Effector CD8-positive, alpha-beta T cell (primary cell): ENCODE data around the gene BCL6B.
"Not testable (repeated sequence)": the region's sequence is repeated elsewhere in the genome, so short reads cannot be mapped to it uniquely, and the experiment has no call there.

Source experiments
- DNase-seq: peaks from one replicate; lab custom pipeline; 2025; lab: John Stamatoyannopoulos, UW

Gene BCL6B

DNA sequence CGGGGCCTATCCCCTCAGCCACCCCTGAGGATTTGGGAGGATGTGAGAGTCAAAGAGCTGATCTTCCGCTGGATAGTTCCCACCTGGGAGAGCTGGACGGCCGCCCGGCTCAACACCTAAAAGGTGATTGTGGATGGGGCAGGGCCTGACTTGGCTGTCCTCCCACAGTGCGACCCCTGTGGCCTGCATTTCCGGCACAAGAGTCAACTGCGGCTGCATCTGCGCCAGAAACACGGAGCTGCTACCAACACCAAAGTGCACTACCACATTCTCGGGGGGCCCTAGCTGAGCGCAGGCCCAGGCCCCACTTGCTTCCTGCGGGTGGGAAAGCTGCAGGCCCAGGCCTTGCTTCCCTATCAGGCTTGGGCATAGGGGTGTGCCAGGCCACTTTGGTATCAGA is 4.5 kb downstream of the BCL6B start:
- no peak for DNase-seq

DNA sequence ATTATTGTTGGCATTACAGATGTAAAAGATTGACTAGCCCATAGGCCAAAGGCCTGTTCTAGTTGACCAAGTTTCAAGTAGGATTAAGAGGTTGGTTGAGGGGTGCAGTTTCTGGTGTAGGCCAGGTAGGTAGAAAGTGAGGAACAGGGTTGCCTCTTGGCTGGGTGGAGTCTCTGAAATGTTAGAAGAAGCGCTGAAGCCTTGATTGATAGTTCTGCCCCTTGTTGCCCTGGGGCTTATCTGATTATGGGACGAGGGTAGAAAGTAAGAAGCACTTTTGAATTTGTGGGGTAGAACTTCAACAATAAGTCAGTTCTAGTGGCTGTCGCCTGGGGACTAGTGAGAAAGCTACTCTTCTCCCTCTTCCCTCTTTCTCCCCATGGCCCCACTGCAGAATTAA is 6.2 kb downstream of the BCL6B start:
- no peak for DNase-seq

DNA sequence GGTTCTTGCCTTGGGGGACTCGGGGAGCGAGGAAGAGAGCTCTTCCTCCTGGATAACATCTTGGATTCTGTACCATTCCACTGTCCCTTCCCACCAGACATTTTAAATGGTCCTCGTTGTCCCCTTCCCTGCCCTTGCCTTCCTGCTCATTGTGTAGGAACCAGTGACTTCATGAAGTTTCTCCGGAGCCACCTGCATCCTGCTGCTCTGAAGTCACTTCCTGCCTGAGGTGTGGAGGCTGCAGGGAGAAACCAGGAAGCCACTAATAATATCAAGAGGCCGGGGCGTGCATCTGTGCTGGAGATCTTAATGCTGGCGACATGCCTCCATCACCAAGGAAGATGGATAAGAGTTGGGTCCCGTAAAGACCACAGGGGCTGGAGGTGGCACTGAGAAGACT is 6.8 kb downstream of the BCL6B start:
- DNase-seq: peak; percentile 11

DNA sequence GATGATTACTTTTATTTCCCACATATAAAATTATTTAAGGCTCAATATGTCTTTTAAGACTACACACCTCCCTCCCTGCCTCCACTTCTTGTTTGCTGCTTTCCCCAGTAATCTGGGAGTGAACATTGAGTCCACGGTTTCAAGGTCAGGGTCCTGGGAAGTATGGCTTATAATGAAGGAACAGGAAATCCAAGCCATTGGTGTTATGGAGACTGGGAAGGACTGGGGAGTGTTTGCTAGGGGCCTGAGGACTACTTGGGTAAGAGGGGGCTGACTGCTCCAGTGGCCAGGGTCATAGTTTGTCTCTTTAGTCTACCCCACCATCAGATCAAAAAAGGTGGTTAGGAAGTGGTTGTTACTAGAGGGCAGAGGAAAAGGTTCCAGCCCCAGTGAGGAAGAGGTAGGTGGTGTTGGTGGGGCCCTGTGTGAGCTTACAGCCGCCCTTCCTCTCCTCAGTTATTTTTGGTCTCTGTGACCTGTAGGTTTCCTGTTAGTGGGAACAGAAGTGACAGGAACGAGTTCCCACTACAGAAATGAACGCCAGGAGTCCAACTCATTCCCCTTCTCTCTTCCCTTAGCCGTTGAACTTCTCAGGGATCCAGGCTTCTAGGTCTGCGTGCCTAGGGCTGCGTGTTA is 12.2 kb downstream of the BCL6B start:
- DNase-seq: no peak

DNA sequence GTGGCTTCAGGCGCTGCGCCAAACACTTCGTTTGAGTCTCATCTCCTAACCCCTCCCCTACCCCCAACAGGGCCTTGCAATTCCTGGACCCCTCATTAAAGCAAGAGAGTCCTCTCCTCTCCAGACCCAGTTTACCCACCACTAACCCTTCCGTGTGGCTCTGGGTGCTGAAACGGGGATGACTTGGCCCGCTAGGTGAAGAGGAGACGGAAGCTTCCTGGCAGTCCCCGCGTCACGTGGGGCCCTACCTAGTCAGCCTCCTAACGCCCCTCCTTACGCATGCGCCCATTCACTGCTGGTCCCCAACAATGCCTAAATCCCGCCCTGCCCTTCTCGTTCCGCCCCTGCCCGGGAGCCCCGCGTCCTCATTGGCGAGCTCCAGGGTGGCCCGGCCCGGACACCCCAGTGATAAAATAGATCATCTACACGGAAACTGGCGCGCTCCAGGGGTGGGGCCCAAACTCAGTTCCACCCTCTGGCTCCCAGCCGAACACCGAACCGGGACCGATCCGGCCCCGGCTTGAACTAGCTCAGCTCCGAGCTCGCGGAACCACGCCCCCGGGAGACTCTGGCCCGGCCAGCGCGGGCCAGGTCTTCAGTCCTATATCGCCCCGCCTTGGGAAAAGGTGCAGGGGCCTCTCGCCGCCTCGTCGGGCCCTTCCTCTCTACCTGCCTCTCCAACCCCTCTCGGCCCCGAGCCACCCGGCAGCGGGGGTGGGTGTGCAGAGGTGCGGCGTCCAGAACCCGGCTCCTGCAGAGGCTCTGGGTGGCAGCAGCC is 12.9 kb downstream of the BCL6B start, which contains the start of gene SLC16A13:
Gene SLC16A13, plus strand, starts transcription at position 425 of the 778 bp plus-strand sequence. CDS start 368 bp downstream, outside the sequence.
- DNase-seq: peak; percentile 97

DNA sequence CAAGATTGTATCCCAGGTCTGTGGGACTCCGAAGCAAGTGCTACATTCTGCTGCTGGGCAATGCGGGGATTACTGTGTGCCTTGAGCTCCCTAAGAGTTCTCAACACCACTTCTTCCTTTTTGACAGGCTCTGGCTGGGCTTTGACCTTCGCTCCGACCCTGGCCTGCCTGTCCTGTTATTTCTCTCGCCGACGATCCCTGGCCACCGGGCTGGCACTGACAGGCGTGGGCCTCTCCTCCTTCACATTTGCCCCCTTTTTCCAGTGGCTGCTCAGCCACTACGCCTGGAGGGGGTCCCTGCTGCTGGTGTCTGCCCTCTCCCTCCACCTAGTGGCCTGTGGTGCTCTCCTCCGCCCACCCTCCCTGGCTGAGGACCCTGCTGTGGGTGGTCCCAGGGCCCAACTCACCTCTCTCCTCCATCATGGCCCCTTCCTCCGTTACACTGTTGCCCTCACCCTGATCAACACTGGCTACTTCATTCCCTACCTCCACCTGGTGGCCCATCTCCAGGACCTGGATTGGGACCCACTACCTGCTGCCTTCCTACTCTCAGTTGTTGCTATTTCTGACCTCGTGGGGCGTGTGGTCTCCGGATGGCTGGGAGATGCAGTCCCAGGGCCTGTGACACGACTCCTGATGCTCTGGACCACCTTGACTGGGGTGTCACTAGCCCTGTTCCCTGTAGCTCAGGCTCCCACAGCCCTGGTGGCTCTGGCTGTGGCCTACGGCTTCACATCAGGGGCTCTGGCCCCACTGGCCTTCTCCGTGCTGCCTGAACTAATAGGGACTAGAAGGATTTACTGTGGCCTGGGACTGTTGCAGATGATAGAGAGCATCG is 15.4 kb downstream of the BCL6B start:
- DNase-seq: no peak

DNA sequence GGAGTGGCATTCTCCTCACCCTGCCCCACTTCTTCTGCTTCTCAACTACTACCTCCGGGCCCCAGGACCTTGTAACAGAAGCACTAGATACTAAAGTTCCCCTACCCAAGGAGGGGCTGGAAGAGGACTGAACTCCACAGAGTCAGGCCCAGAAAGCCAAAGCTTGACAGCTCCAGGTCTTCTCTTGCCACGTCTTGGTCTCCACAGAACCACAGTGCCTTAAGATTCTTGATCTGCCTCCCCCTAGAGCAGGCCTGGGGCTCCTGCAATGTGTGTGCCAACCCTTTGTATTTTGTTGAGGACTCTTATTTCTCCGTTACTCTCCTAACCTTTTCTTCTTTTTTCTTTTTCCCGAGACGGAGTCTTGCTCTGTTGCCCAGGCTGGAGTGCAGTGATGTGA is 17.0 kb downstream of the BCL6B start:
- no peak for DNase-seq

DNA sequence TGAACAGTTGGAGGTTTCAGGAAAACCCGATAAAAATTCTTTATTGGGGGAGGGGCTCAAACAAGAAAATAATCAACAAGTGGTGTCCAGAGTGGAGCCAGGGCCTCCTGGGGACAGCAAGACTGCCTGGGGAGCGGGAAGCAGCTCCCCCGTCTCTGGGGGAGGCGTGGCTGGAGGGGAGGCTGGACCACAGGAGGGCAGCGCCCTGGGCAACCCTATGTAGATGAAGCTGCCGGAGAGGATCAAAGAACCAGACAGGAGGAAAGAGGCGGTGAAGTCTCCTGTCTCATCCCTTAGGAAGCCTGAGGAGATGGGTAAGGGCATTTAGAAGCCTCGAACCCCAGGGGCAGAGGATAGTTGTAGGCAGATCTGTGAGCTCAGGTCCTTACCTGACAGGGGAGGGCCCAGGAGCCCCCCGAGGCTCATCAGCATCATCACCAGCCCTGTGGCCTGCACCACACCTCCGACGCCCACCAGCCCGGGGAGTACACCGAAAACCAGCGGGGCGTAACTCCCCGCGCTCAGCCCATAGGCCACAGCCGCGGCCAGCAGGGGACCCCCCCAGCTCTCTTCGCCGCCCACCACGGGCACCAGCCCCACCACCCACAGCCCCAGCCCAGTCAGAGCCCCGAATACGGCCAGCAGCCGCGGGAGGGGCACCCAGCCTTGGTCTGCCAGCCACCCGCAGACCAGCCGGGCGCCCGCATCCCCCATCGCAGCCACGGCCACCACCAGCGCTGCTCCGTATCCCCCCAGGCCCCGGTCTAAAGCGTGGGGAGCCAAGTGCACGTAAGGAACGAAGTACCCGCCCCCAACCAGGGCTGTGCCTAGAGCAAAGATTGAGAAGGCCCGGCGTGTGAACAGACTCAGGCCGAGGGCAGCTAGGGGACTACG is 19.0 kb downstream of the BCL6B start:
- peak; percentile 25 for DNase-seq

DNA sequence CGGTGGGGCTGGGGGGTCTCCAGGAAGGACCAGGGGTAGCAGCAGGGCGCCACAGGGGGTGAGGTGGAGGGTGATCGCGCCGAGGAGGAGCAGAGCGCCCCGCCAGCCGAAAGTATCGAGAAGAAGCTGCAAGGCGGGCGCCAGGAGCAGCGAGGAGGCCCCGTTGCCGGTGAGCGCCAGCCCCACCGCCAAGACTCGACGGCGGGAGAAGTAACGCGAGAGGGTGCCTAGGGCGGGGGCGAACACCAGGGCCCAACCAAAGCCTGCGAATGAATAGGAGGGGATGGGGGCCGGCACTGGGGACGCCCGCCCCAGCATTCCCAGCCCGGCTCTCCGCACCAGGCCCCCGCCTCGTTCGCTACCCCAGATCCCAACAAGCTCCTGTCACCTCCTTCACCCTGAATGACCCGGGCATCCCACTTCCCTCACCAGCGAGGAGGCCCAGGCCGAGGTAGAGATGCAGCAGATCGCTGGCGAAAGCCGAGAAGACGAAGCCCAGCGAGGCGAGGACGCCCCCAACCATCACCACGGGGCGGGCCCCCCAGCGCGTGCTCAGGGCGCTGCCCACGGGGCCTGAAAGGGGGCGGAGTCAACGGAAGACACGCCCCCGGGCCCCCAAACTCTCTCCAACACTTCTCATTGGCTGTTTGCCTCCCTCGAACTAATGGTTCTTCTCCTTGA is 19.8 kb downstream of the BCL6B start:
- peak; percentile 40 for DNase-seq

DNA sequence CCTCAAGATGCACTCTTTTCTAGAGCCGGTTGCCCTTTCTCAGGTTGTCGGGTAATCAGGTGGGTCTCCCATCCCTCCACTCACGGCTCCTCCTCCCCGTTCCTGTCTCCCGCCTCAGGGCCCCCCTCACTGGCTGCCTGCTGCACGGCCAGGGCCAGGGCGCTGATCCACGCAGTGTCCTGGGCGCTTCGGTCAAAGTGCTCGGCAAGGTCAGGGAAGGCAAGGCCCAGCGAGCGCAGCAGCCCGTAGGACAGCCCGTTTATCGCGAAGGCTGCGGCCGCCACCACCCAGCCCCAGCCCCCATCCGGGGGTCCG is 20.3 kb downstream of the BCL6B start:
- DNase-seq: no peak

DNA sequence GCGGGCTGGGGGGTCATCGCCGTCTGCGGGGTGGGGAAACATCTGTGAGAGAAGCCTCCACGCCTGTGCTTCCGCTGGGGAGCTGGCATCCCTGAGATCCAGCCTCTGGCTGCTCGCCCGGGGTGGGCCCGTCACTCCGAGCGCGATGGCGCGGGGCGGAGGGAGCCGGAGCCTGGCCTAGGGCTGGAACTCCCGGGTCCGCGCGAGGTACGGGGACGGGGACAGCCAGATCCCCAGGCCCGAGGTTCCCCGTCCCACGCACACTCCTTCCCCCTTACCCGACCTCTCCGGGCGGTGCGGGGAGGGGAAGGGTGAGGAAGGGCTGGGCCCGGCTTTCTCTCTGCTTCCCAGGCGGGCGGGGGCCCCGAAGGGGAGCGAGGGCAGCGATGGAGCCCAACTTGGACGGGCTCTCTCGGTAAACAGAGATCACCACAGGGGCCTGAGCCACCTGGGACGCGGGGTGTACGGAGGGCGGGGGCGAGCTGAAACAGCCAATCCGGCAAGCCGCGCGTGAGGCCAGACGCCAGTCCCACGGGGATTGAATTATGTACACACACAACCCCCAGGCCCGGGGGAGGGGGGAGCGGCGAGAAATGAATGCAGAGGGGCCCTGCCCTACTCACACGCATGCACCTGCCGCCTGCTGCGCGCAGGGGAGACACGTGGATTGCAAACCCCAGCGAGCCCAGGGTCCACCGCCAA is 20.8 kb downstream of the BCL6B start, which contains the start of gene SLC16A11:
Gene SLC16A11, minus strand, starts transcription at position 596 of the 702 bp plus-strand sequence. Its CDS starts 579 bp downstream, at position 17.
- DNase-seq: peak; percentile 11

DNA sequence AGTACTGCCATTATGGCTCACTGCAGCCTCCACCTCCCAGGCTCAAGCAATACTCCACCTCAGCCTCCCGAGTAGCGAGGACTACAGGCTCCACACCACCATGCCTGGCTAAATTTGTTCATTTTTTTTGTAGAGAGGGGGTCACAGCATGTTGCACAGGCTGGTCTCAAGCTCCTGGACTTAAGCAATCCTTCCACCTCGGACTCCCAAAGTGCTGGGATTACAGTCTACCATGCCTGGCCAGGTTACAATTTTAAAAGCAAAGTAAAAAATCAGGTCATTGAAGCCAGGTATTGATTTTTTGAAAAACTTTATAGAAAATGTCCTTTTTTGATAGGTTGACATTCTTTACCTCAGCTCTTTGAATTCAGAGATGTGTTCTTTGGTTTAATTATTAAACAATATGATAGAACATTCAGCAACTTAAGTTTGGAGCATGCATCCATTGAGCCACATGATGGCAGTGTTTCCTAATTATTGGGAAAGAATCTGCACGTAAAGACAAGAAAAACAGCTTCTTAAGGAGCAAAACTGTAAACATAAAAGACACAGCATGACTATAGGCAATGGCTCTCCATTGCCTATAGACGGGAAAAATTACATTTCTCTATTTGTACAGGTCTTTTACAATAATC is 22.8 kb downstream of the BCL6B start:
- DNase-seq: peak; percentile 9

DNA sequence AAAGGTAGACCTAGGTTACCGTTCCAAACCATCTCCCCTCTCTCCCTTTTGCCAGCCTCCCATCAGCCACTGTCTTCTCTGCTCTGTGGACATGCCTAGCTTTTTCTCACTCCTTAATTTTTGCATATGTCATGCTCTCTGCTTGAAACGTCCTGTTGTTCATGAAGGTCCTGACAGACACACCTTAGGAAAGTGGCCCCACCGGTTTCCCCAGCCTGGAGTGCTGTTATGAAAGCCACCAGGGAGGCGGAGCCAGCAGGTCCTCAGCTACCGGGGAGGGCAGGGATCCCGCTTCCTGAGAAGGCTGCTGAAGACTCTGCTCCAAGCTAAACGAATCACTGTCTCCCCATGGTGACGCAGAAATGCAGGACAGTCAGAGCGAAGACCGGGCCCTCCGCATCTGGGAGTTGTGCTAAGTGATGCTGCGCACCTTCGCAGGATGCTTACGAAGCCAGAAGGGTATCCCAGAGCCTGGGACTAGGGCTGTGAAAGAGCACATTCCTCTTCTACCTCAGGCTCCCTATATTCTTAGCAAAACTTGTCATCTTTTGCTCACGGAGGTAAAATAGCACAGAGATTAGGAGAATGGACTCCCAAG is 23.4 kb downstream of the BCL6B start:
- DNase-seq: peak; percentile 6

DNA sequence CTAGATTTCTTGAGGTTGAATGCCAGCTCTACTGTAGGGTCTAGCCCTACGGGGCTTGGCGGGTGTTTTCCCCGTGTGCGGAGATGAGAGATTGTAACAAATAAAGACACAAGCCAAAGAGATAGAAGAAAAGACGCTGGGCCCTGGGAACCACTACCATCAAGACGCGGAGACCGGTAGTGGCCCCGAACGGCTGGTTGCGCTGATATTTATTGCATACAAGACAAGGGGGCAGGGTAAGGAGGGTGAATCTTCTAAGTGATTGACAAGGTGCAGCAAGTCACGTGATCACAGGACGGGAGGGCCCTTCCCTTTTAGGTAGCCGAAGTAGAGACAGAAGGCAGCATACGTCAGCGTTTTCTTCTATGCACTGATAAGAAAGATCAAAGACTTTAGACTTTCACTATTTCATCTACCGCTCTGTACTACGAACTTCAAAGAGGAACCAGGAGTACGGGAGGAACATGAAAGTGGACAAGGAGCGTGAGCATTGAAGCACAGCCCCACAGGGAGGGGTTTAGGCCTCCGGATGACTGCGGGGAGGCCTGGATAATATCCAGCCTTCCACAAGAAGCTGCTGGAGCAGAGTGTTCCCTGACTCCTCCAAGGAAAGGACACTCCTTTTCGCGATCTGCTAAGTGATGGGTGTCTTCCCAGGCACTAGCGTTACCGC is 24.0 kb downstream of the BCL6B start:
- DNase-seq: peak; percentile 53

DNA sequence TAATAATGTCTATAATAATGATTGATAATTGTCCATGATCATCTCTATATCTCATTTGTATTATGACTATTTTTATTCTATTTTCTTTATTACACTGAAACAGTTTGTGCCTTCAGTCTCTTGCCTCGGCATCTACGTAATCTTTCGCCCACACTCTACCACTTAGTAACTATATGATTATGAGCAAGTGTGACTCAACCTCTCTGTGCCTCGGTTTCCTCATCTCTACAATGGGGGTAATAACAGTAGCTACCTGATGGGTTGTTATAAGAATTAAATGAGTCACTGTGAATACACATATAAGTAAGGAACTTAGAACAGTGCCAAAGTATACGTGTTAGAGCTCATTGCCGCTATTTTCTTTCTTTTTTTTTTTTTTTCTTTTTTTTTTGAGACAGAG is 24.7 kb downstream of the BCL6B start:
- DNase-seq: no peak

DNA sequence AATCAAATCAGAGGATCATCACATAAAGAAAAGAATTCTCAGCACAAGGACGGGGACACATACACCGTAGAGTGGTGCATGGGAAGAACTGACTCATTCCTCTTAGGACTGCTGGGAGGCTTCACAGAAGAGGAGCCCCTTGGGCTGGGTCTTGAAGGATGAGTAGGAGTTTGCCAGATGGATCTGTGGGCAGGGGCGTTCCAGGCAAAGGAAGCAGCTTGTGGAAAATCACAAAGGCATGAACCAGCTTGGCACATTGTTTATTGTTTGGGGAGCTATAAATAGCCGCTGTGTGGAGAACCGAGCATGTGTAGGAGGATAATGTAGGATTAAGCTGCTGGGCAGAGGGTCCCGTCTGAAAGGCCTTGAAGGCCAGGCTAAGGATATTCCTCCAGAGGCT is 26.1 kb downstream of the BCL6B start:
- DNase-seq: no peak

DNA sequence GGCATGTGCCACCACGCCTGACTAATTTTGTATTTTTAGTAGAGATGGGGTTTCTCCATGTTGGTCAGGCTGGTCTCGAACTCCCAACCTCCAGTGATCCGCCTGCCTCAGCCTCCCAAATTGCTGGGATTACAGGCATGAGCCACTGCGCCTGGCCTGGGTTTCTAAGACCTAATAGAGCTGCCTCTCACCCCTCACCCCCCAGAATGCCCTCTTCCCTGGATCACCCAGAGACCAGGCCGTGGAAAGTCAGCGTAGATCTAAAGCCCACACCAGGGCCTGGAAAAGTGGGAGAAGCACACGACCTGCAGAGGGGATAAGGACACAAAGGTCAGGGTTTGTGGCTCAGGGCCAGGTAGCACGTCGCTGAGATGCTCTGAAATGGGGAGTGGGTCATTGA is 27.7 kb downstream of the BCL6B start:
- not testable (repeated sequence) for DNase-seq

DNA sequence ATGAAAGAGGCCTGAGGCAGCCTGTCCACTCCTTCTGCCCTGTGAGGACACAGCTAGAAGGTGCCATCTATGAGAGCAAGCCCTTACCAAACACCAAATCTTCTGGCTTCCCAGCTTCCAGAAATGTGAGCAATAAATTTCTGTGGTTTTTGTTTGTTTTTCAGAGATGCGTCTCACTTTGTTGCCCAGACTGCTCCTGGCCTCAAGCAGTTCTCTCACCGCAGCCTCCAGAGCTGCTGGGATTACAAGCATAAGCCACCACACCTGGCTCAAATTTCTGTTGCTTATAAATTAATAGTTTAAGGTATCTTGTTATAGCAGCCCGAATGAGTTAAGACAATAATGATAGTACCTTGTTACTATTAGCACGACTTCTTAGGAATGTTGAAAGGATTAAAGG is 33.5 kb downstream of the BCL6B start:
- no peak for DNase-seq
